ENCODE data around the gene RNF152.

DNA sequence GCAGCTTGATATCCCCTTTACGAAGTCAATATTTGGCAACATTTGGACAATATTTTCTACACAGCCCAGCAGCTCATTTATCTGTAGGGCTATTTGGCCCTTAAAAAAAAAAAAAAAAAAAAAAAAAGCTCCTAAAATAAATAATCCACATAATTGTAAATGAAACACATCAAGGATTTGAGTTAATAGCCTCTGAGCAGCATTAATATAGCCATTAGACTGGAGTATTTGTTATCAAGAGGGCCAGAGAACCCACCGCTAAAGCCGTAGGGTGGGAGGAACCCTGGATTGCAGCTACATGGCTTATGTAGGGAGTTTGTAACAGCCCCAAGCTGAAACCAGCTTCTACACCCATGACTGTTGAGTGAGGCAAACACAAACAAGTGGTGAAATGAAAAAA, 84.5 kb downstream of the RNF152 start:
- TF ChIP-seq CTCF (IDR thresholded peaks at IDR 0.05) (no peak), POLR2AphosphoS5 (IDR thresholded peaks at IDR 0.05; ENCODE audit: insufficient read depth in 1 of 2, low read depth in 1 of 2) (no peak), POLR2A (IDR thresholded peaks at IDR 0.05) (no peak)
